BJ (cell line): Measurements from ENCODE around the gene LAS1L. TPM values are rescaled to one million over a fixed set of nuclear protein-coding genes. Genes with fewer than 3 reads are reported as not detected.
"Not testable (repeated sequence)": the region's sequence is repeated elsewhere in the genome, so short reads cannot be mapped to it uniquely, and the experiment has no call there.

Experiments
- CTCF ChIA-PET: fragments of 350-600 bp; formaldehyde crosslinking; extraction: SDS; loops from one replicate; lab custom pipeline; 2021; ENCODE audit warnings: antibody characterized with exemption, inconsistent platforms; lab: Yijun Ruan, JAX
- POLR2A ChIA-PET: fragments of 300-600 bp; sonication (Branson Sonifier 250); formaldehyde crosslinking; extraction: SDS; loops from one replicate; lab custom pipeline; 2021; ENCODE audit warnings: antibody characterized with exemption; lab: Charles Lee
- DNase-seq: peaks from one replicate; pipeline ENCODE4 v3.0.0-alpha.2; 2011; ENCODE audit warnings: low read depth
- H3K27me3 ChIP-seq: 2 replicates; pipeline ENCODE4 v1.6.0; 2011; ENCODE audit warnings: low read length; ENCODE audit not compliant: control insufficient read depth, insufficient read depth
- H3K36me3 ChIP-seq: 2 replicates; pipeline ENCODE4 v1.5.1; 2011; ENCODE audit warnings: low read length; ENCODE audit not compliant: control insufficient read depth, insufficient read depth
- H3K4me3 ChIP-seq: 2 replicates; pipeline ENCODE4 v1.5.1; 2011; ENCODE audit warnings: low read depth, mild to moderate bottlenecking, control low read depth, low read length
- CTCF ChIP-seq: IDR thresholded peaks from 2 replicates; pipeline ENCODE4 v1.5.1; 2011; ENCODE audit warnings: low read depth, mild to moderate bottlenecking, control low read depth, inconsistent platforms, low read length, moderate library complexity; ENCODE audit not compliant: insufficient read depth
- polyA plus RNA-seq: library from polyadenylated mRNA; depleted of rRNA; stranded (reverse); fragments of >200 nt; gene quantifications from 2 replicates; pipeline ENCODE4 v1.2.3, GENCODE V29; 2011

The LAS1L gene
- polyA plus RNA-seq, 1 experiment, result 22.3 TPM

- H3K4me3 ChIP-seq, result no peak overlapping the region
- DNase-seq, result no peak
- ChIA-PET POLR2A (no interaction called here), CTCF (interaction anchor here (1.9 kb wide), 1 partner anchor 8 kb away, joined by 6 read pairs; no protein-coding TSS in a partner anchor)
- no peaks in the 10 kb centered on the region for H3K27me3 ChIP-seq
- no peaks in the 10 kb centered on the region for H3K36me3 ChIP-seq
- TF ChIP-seq CTCF, result no peak
Measured at GRCh38 chrX:65502618-65503017, 32.0 kb downstream of the LAS1L start.

- CTCF ChIA-PET, result no interaction called here
- Histone ChIP-seq H3K4me3 (no peak overlapping the region), H3K27me3 (no peaks in the 10 kb centered on the region), H3K36me3 (no peaks in the 10 kb centered on the region)
- POLR2A ChIA-PET, result no interaction called here
- TF ChIP-seq CTCF, result no peak
- no peak for DNase-seq
Measured at GRCh38 chrX:65493431-65493830, 41.2 kb downstream of the LAS1L start.

- ChIA-PET POLR2A (no interaction called here), CTCF (no interaction called here)
- no peak for TF ChIP-seq CTCF
Measured at GRCh38 chrX:65491620-65492019, 43.0 kb downstream of the LAS1L start.

GRCh38 chrX:65488495-65488894, 46.1 kb downstream of the LAS1L start:
- no peaks in the 10 kb centered on the region for H3K36me3 ChIP-seq
- peak; percentile 13 for DNase-seq
- H3K27me3 ChIP-seq, result no peaks in the 10 kb centered on the region
- ChIA-PET CTCF (interaction anchor here (0.5 kb wide), 1 partner anchor 380 kb away, joined by 3 read pairs; no protein-coding TSS in a partner anchor), POLR2A (no interaction called here)
- no peak overlapping the region for H3K4me3 ChIP-seq
- no peak for TF ChIP-seq CTCF

More at GRCh38 chrX:65491620-65492019, 43.0 kb downstream of the LAS1L start:
- Histone ChIP-seq H3K27me3 (no peaks in the 10 kb centered on the region), H3K36me3 (no peaks in the 10 kb centered on the region), H3K4me3 (no peak overlapping the region)
- no peak for DNase-seq

GRCh38 chrX:65480960-65481359, 53.6 kb downstream of the LAS1L start:
- Histone ChIP-seq H3K36me3 (no peaks in the 10 kb centered on the region), H3K27me3 (no peaks in the 10 kb centered on the region), H3K4me3 (no peak overlapping the region)
- ChIA-PET CTCF (interaction anchor here (1.2 kb wide), 1 partner anchor 41 kb away, joined by 3 read pairs; no protein-coding TSS in a partner anchor), POLR2A (no interaction called here)
- TF ChIP-seq CTCF, result no peak
- no peak for DNase-seq

- DNase-seq, CTCF ChIA-PET, H3K36me3 ChIP-seq, H3K27me3 ChIP-seq, POLR2A ChIA-PET, H3K4me3 ChIP-seq: not testable (repeated sequence)
Measured at GRCh38 chrX:65479102-65479501, 55.5 kb downstream of the LAS1L start.
